Left cardiac atrium (tissue), 4 donors: Measurements from ENCODE around the gene SEMA4C. TPM values are rescaled to one million over a fixed set of nuclear protein-coding genes. Genes with fewer than 3 reads are reported as not detected.

ENCODE experiments used
- ATAC-seq, 2 donors: fragments of 200-7000 bp; cut with Tn5 transposase; one replicate each; pipeline ENCODE4 v1.9.1; 2020; ENCODE audit warnings: mild to moderate bottlenecking in 2 of 2, moderate library complexity in 2 of 2
- DNase-seq: peaks from one replicate; pipeline ENCODE4 v3.0.0-alpha.2; 2020
- intact Hi-C, 2 donors: fragments of 100-400 bp; cut with DNase I; formaldehyde crosslinking; loops; one replicate each; pipeline versions ENCODE4 v1.14.1 to v1.15.1; 2022 to 2023
- total RNA-seq, 2 donors: library from RNA; stranded (reverse); fragmentation: NEBNext Ultra II Directional; extraction: Animal tissue kit (Norgen Biotek cat#: 25700); gene quantifications; one replicate each; pipeline ENCODE4 v1.2.1, GENCODE V29; 2021
- donor health status: DM: no; HTN: yes; CAD: no.
- donor health status: DM: no; HTN: yes; CAD: no; lungs with severe emphysema.
- donor health status: DM: yes; HTN: yes; CAD: no.
- donor health status: Dilated cardiomyopathy.

The SEMA4C gene
- total RNA-seq, 2 donors from 2014 or later, result 22.1 to 24.8 TPM

- intact Hi-C loops, result loop anchor here (2.0 to 5.0 kb wide), 2 partner anchors 92 to 93 kb away; no protein-coding TSS in a partner anchor
- peak; percentile 73 for DNase-seq
- ATAC-seq, result no peak
Observed at GRCh38 chr2:96859099-96859649, 10.7 kb downstream of the SEMA4C start.

GRCh38 chr2:96857667-96858372 is 12.1 kb downstream of the SEMA4C start, which contains the start of gene ANKRD39:
Gene ANKRD39 (minus strand): TSS chr2:96858016. CDS start chr2:96857987, 29 bp downstream.
- peak; percentile 98 for DNase-seq
- intact Hi-C loops, result loop anchor here (2.0 to 5.0 kb wide), 2 partner anchors 93 to 94 kb away; no protein-coding TSS in a partner anchor
- ATAC-seq, result peak; percentile 95 to 96

DNA sequence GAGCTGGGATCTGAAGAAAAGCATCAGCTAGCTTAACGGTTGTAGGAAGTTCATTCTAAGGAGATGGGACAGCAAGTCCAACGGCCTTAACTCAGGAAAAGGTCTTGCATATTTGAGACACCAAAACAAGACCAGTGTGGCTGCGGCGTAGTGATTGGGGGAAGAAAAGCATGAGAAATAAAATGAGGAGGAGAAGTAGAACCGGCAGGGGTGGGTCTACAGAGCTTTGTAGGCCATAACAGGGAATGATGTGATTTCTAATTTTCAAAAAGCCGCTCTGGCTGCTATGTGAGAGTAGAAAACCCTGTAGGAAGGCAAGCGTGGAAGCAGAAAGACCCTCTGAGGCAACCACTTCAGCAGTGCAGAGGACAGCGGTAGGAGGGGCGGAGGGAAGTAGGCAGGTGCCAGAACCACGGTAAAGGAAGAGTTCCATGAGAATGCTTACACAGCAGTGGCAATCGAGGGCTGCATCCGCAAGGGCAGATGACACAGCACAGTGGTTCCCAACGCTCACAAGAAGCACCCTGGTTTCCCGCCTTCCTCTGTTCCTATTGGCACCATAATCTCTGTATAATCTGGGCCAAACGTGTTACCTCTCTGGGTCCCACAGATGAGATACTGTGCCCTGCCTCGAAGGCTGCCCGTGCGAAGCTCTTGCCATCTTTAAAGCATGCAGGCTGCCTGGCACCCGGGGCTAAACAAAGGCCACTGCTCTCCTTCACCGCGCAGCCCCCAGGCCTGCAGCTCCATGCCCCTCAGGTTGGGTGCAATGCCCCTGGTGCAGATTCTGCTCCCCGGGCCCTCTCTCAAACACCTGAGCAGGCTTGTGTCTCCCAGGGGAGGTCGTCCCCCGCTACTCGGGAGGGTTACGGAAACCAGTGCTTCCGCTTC is 12.9 kb downstream of the SEMA4C start:
- DNase-seq, result no peak
- intact Hi-C loops, result loop anchor here in 1 of 2 donors (5.0 kb wide), 1 partner anchor 95 kb away; no protein-coding TSS in a partner anchor

GRCh38 chr2:96853321-96853720 is 16.6 kb downstream of the SEMA4C start:
- DNase-seq, result no peak
- ATAC-seq, result no peak
- intact Hi-C loops, result no loop called here

More for the DNA sequence above, 12.9 kb downstream of the SEMA4C start:
- ATAC-seq, result peak in 1 of 2 donors; percentile 2

DNA sequence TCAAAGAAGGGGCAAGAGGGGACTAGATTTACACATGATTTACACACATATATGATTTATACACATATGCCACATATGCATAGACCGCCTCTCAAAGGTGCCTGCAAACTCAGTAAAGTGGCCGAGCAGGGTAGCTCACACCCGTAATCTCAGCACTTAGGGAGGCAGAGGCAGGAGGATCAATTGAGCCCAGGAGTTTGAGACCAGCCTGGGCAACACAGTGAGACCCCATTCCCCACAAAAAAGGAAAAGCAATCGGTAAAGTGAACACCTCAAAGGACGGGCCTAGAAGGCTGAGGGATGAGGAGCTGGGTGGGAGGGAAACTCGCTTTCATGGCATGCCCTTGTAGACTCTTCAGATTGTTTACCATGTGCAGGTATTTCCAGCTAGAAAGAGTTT is 17.2 kb downstream of the SEMA4C start:
- ATAC-seq, result no peak
- no peak for DNase-seq
- intact Hi-C loops, result no loop called here

- DNase-seq, result no peak
- no peak for ATAC-seq
Observed at GRCh38 chr2:96848264-96848663, 21.6 kb downstream of the SEMA4C start.

GRCh38 chr2:96847586-96847985 is 22.3 kb downstream of the SEMA4C start:
- no peak for ATAC-seq
- intact Hi-C loops, result no loop called here
- no peak for DNase-seq

More at GRCh38 chr2:96848264-96848663, 21.6 kb downstream of the SEMA4C start:
- intact Hi-C loops, result no loop called here

- intact Hi-C loops, result no loop called here
- DNase-seq (no peak), ATAC-seq (no peak)
Observed at GRCh38 chr2:96846825-96847224, 23.1 kb downstream of the SEMA4C start.

DNA sequence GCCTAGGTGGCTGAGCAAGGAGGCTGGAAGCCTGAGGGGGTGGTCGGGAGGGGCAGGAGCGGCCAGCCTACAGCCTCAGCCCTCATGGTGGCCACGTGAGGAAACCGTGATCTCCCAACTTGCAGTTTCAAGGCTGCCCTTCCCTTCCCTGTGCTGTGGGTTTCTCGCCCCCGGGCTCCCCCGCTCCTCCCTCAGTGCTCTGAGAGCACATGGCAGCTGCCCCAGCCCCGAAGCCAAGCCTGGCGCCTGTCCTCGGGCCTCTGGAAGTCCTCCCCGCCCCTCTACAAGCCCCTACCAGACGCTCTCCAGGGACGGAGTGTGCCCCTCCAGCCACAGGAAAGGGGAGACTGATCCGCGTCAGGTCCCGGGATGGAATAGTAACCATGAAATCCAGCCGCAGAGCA is 25.5 kb downstream of the SEMA4C start:
- intact Hi-C loops, result no loop called here
- ATAC-seq (no peak), DNase-seq (no peak)

GRCh38 chr2:96843538-96844268 is 26.2 kb downstream of the SEMA4C start, which contains the start of gene ANKRD23:
Gene ANKRD23 (minus strand): TSS chr2:96844021. CDS start chr2:96843992, 29 bp downstream.
- no peak for DNase-seq
- ATAC-seq, result peak; percentile 49 to 52
- intact Hi-C loops, result no loop called here

- ATAC-seq (peak; percentile 69 to 77), DNase-seq (peak; percentile 69)
- intact Hi-C loops, result no loop called here
Observed at GRCh38 chr2:96842600-96842999, 27.3 kb downstream of the SEMA4C start.

DNA sequence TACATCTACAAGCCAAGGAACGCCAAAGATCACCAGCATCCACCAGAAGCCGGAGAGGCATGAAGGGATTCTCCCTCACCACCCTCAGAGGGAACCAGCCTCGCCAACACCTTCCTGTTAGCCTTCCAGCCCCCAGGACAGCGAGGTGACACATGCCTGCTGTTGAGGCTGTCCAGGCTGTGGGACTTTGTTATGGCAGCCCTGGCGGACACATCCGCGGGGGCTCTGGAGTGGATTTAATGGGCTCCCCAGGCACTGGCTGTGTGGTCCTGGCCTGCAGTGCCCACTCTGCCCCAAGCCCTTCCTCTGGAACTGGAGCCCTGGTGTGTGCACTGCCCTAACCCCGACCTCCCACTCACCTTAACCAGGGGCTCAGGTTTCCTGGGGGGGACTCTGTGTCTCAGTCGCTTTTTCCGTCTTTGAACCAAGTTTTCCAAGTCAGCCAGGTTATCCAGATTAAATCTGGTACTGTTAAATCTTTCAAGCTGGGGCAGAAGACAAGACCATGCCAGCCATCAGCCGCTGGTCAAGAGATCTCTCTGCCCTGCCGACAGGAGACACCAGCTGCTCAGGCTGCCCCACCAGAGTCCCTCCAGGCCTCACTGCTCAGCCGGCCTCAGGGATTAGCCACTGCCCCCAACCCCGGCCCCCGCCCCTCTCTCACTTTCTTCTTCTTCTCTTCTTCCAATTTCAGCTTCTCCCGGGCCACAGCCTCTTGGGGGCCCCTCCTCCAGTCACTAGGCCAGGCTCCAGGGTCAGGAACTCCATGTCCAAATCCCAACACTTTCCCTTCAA is 28.0 kb downstream of the SEMA4C start:
- DNase-seq, result no peak
- ATAC-seq, result peak; percentile 26 to 31
- intact Hi-C loops, result no loop called here

- intact Hi-C loops, result no loop called here
- DNase-seq, result no peak
- no peak for ATAC-seq
Observed at GRCh38 chr2:96839875-96840850, 29.7 kb downstream of the SEMA4C start.

DNA sequence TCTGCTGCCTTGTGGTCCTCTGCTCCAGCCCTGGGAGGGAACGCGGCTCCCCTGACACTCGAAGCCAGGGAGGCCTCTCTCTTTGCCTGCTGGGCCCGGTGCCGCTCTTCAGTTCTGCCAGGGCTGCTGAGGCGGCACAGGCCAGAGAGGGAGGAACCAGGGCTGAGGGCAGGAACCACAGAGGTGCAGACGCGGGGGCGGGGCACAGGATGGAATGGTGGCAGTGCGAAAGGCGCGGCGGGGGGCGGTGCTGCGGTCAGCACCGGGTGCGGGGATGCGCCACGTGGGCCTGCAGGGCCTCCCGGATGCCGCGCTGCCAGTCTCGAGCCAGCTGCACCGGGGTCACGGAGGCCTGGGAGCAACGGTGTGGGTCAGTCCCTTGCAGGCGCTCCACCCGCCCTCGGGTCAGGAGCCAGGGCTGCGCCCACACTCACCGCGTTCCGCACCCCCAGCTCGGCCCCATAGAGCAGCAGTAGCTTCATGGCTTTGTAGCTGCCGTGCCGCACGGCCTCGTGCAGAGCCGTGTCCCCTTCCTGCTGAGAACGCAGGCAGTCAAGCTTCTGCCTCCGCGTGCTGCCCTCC is 30.5 kb downstream of the SEMA4C start:
- ATAC-seq (peak; percentile 47), DNase-seq (peak; percentile 65)
- intact Hi-C loops, result no loop called here

DNA sequence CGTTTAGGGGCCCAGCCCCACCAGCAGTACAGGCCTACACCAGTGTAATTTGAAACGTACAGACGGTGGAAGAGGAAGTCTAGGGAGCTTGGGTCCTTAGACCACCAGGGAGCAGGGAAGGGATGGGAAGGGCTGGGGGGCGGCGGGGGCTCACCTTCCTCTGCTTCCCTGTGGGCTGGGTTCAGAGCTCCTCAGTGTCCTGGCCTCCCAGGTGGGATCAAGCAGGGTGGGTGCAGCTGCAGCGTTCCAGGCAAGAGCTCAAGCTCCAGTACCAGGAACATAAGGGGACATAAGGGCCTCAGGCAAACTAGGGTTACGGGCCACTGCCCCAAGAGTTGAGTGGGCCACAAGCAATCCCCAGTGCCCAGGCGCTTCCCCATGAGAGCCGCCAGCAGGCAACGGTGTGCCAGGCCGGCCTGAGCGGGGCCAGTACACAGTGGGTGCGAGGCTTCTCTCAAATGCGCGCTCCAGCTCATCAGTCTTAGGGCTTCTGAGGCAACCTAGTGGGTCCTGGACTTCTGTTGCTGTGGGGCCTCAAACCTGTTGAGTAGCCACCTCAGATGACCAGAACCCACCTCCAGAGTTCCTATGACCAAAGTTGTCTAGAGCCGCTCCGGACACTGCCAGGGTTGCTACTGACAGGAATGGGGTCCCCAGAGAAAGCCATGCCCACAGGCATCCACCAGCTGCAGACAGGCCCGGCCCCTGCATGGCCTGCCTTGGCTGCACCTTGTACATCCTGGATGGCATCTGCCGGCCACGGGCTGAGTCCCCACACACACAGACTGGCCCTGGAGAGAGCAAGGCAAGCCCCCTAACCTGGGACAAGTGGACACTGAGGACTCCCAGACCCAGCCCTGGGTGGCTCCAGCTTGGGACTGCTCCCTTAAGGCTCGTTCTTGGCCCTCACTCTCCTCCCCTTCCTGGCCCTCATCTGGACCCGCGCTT is 31.3 kb downstream of the SEMA4C start:
- DNase-seq, result no peak
- intact Hi-C loops, result no loop called here
- ATAC-seq, result no peak
